GM12878 (cell line): ENCODE data around the gene CALN1. TPM values are rescaled to one million over a fixed set of nuclear protein-coding genes. Genes with fewer than 3 reads are reported as not detected.

Experiments
- ATAC-seq: fragments of 200-7000 bp; cut with Tn5 transposase; 3 replicates; pipeline ENCODE4 v1.9.1; 2020; ENCODE audit warnings: mild to moderate bottlenecking, moderate library complexity
- BruUV-seq: library from RNA; stranded (reverse); fragments of 400-500 nt; replicated peaks from 2 replicates; lab custom pipeline; 2021; lab: Mats Ljungman, UMichigan
- CTCF ChIA-PET: fragments of 300-600 bp; sonication (Branson Sonifier 250); formaldehyde crosslinking; extraction: SDS; loops from one replicate; lab custom pipeline; 2021; ENCODE audit warnings: inconsistent platforms; lab: Yijun Ruan, JAX
- POLR2A ChIA-PET: fragments of 350-600 bp; formaldehyde crosslinking; extraction: SDS; loops from one replicate; lab custom pipeline; 2021; ENCODE audit warnings: inconsistent platforms; lab: Charles Lee
- RAD21 ChIA-PET: fragments of 300-600 bp; sonication (Branson Sonifier 250); formaldehyde crosslinking; loops from one replicate; lab custom pipeline; 2023; ENCODE audit warnings: antibody characterized with exemption; ENCODE audit not compliant: unreplicated experiment; lab: Charles Lee
- SMC1A ChIA-PET: fragments of 300-600 bp; sonication (Branson Sonifier 250); formaldehyde crosslinking; loops from one replicate; lab custom pipeline; 2023; ENCODE audit not compliant: unreplicated experiment, uncharacterized antibody; lab: Charles Lee
- DNase-seq: peaks from one replicate; pipeline ENCODE4 v3.0.0-alpha.2; 2011; ENCODE audit warnings: low read depth, low spot score
- FAIRE-seq: peaks from 3 replicates; lab custom pipeline; 2011; peaks lifted over from hg19 to GRCh38; lab: Jason Lieb, UNC
- H2AFZ ChIP-seq: 2 replicates; pipeline ENCODE4 v1.6.0; 2011; ENCODE audit warnings: low read depth, low read length, control low read depth; ENCODE audit not compliant: control insufficient read depth
- H3K27ac ChIP-seq: 2 replicates; pipeline ENCODE4 v1.5.1; 2011; ENCODE audit warnings: control low read depth; ENCODE audit not compliant: control insufficient read depth, insufficient read depth
- H3K27me3 ChIP-seq, 2 experiments: replicated peaks in 1 of 2; 2 replicates each; pipeline versions ENCODE4 v1.6.0 to v1.6.1; 2011; ENCODE audit warnings: low read length in 1 of 2; ENCODE audit not compliant: control insufficient read depth in 2 of 2, insufficient read depth in 2 of 2
- H3K36me3 ChIP-seq, 2 experiments: 2 replicates each; pipeline ENCODE4 v1.5.1; 2011; ENCODE audit warnings: low read length in 1 of 2; ENCODE audit not compliant: control insufficient read depth in 2 of 2, insufficient read depth in 2 of 2
- H3K4me1 ChIP-seq: 2 replicates; pipeline ENCODE4 v1.6.1; 2011; ENCODE audit warnings: mild to moderate bottlenecking, low read length, moderate library complexity, mixed read lengths; ENCODE audit not compliant: control insufficient read depth, insufficient read depth
- H3K4me2 ChIP-seq: 2 replicates; pipeline ENCODE4 v1.6.0; 2011; ENCODE audit warnings: control low read depth; ENCODE audit not compliant: control insufficient read depth, insufficient read depth
- H3K4me3 ChIP-seq: fragments of 200-600 bp; sonication (generic); 2 replicates; pipeline ENCODE4 v1.5.1; 2016
- H3K79me2 ChIP-seq: 2 replicates; pipeline ENCODE4 v1.6.0; 2011; ENCODE audit warnings: low read length; ENCODE audit not compliant: control insufficient read depth, insufficient read depth
- H3K9ac ChIP-seq: 2 replicates; pipeline ENCODE4 v1.8.0; 2011; ENCODE audit warnings: low read length, control low read depth, mixed read lengths; ENCODE audit not compliant: control insufficient read depth, insufficient read depth
- H3K9me3 ChIP-seq: replicated peaks from 3 replicates; pipeline ENCODE4 v1.5.1; 2011; ENCODE audit warnings: mild to moderate bottlenecking, low read length; ENCODE audit not compliant: control insufficient read depth, insufficient read depth
- H4K20me1 ChIP-seq: 2 replicates; pipeline ENCODE4 v1.6.0; 2011; ENCODE audit not compliant: control insufficient read depth, insufficient read depth
- ASH2L ChIP-seq: fragments of 300-600, 200-600 bp; sonication (generic); IDR thresholded peaks from 2 replicates; pipeline ENCODE4 v1.6.1; 2017; ENCODE audit warnings: low read depth, mild to moderate bottlenecking, borderline replicate concordance
- ATF7 ChIP-seq: fragments of 450-650 bp; IDR thresholded peaks from 2 replicates; pipeline ENCODE4 v1.6.1; 2016; ENCODE audit warnings: low read depth, mild to moderate bottlenecking
- BHLHE40 ChIP-seq, 2 experiments: fragments of 450-650 bp in 1 of 2; IDR thresholded peaks; 2 replicates each; pipeline ENCODE4 v1.6.1; 2011 to 2017; ENCODE audit warnings: low read depth in 2 of 2, borderline replicate concordance in 1 of 2, improper control_type of control experiment in 1 of 2, low read length in 1 of 2, mild to moderate bottlenecking in 1 of 2
- NFYB ChIP-seq: IDR thresholded peaks from 2 replicates; pipeline ENCODE4 v1.6.1; 2011; ENCODE audit warnings: low read depth, mild to moderate bottlenecking, low read length, improper control_type of control experiment, moderate library complexity; ENCODE audit not compliant: insufficient read depth
- NR2F1 ChIP-seq: fragments of 450-650 bp; conservative IDR thresholded peaks from 2 replicates; pipeline ENCODE4 v1.6.1; 2017; ENCODE audit warnings: mild to moderate bottlenecking
- RFX5 ChIP-seq: IDR thresholded peaks from 2 replicates; pipeline ENCODE4 v1.6.1; 2011; ENCODE audit warnings: low read depth, low read length, improper control_type of control experiment
- WGBS: methylation state at CpG from one replicate; pipeline ENCODE4 v1.1.6; 2016; ENCODE audit warnings: low lambda C conversion rate; ENCODE audit not compliant: insufficient replicate concordance, insufficient coverage; ENCODE audit errors: missing lambda C conversion rate; 5-methylcytosine and 5-hydroxymethylcytosine counted together
- in situ Hi-C: fragments of 300-500 bp; cut with MboI; formaldehyde crosslinking; loops from 9 replicates; pipeline ENCODE4 v1.14.3; 2018; ENCODE audit warnings: mixed read lengths
- intact Hi-C: fragments of 100-400 bp; cut with micrococcal nuclease; formaldehyde crosslinking; loops from one replicate; pipeline ENCODE4 v1.14.2; 2022; ENCODE audit not compliant: unreplicated experiment
- polyA plus RNA-seq, 11 experiments: library from polyadenylated mRNA; depleted of rRNA in 4 of 11; unstranded in 6 of 11; stranded (reverse) in 5 of 11; fragments of >200 nt; fragmentation: Nextera tagmentation in 4 of 11; fragmentation: Illumina TruSeq in 1 of 11; extraction: Ambion mirVana in 4 of 11; extraction: Trizol in 1 of 11; gene quantifications; 1 replicate in 1 of 11; 2 replicates in 10 of 11; pipeline versions ENCODE4 v1.2.1 to v1.2.3, GENCODE V29; 2011 to 2016; ENCODE audit warnings: inconsistent platforms in 2 of 11, missing spikeins in 2 of 11, low read depth in 1 of 11
- total RNA-seq, 4 experiments: library from RNA; depleted of rRNA in 3 of 4; stranded (reverse); fragments of >200 nt in 3 of 4; fragmentation: Illumina TruSeq in 1 of 4; extraction: Trizol in 1 of 4; gene quantifications; 2 replicates each; pipeline versions ENCODE4 v1.2.1 to v1.2.3, GENCODE V29; 2013 to 2021

Gene CALN1
- total and polyA plus RNA-seq, 10 of the 15 experiments (the other 5 are each of a cell fraction or from before 2014, with no cell fraction given): 0.48 to 15.3 (median 1.6) TPM

DNA sequence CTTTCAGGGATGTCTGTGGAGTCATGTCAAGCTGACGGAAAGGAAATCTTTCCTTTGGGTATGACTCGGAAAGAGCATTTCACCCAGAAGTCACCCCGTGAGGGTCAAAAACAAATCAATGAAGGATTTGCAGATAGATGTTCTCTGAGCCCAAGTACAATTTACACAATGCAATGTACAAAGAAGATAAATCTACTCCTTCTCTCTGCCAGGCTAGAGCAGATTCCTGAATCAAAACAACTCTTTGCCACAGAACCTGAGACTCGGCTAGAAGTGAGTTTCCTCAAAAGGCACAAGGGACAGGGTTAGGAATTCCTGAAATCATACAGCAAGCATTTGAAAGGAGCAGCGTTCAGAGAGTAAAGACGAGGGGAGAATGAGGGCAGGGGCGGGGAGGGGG lies 34.0 kb upstream of the CALN1 start (continued):
- no peak for TF ChIP-seq ATF7
- TF ChIP-seq ASH2L: no peak
- no peak for TF ChIP-seq NFYB

DNA sequence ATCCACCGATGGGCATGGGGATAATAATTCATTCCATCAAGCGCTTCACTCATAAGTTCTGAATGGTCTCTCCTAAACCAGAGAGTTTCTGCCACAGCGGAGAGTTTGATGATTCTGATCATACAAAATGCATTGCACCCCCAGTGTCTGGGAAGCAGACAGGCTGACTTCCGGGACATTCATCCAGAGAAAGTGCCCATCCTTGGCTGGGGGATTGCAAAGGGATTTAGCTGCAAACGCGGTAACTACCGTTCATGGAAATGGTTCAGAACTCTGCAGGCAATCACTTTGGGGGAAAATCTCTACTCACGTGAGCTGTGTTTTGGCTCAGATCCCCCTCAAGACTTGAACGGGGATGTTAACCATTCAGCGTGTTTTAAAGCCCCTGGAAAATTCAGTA lies 33.4 kb upstream of the CALN1 start:
- 45% methylated on average over 10 of the region's 10 CpGs for WGBS
- Histone ChIP-seq H3K9ac (no peak overlapping the region), H3K4me3 (no peak overlapping the region), H3K27me3 (no peaks in the 10 kb centered on the region), H3K4me1 (no peaks in the 10 kb centered on the region)
- SMC1A ChIA-PET: no interaction called here
- no peak for ATAC-seq
- no peak for TF ChIP-seq ASH2L
- TF ChIP-seq, all 136 proteins: peak for 0
- DNase-seq: no peak
- H3K9me3 ChIP-seq: no peaks in the 10 kb centered on the region
- POLR2A ChIA-PET: no interaction called here
- H2AFZ ChIP-seq: no peak overlapping the region
- in situ Hi-C loops (no loop called here), intact Hi-C loops (no loop called here)
- BruUV-seq: no TSS peak
- H3K27ac ChIP-seq: no peak overlapping the region
- no peak for FAIRE-seq
- no peaks in the 10 kb centered on the region for H4K20me1 ChIP-seq
- no peaks in the 10 kb centered on the region for H3K36me3 ChIP-seq
- RAD21 ChIA-PET: no interaction called here
- no peak overlapping the region for H3K4me2 ChIP-seq
- H3K79me2 ChIP-seq: no peaks in the 10 kb centered on the region
- CTCF ChIA-PET: no interaction called here

DNA sequence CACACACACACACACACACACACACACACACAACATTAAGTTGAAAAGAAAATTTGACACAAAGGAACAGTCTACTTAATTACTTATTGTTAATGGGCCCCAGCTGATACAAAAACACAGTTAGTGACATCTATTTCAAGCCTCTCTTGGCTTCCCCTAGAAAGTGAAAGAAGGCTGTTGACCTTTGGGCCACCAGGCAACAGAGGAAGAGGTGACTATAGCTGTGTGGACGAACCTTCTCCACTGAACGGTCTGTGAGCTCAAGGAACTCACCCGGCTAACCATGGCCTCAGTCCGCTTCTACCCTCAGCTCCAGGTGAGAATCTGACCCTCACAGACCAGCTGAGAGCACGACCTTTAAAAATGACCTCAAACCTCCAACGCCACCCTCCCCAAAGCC lies 32.9 kb upstream of the CALN1 start:
- Histone ChIP-seq H3K9ac (no peak overlapping the region), H4K20me1 (no peaks in the 10 kb centered on the region), H3K36me3 (no peaks in the 10 kb centered on the region)
- peak; percentile 50 for ATAC-seq
- intact Hi-C loops: no loop called here
- no TSS peak for BruUV-seq
- TF ChIP-seq RFX5: no peak
- 0 out of 2 replicates have a peak, but pooled peaks have one; percentile 29 for TF ChIP-seq NR2F1
- no peak for TF ChIP-seq BHLHE40 (IDR thresholded peaks at IDR 0.05; ENCODE audit: borderline replicate concordance in 1 of 2, low read depth in 2 of 2, low read length in 1 of 2)
- TF ChIP-seq, all 136 proteins: peak for 1
- H3K4me3 ChIP-seq: no peak overlapping the region
- H3K4me1 ChIP-seq: no peaks in the 10 kb centered on the region
- SMC1A ChIA-PET: interaction anchor here (0.9 kb wide), 1 partner anchor 12 kb away, joined by 3 read pairs; no protein-coding TSS in a partner anchor
- RAD21 ChIA-PET: no interaction called here
- H3K79me2 ChIP-seq: no peaks in the 10 kb centered on the region
- 26% methylated on average over 6 of the region's 6 CpGs for WGBS
- no peak for FAIRE-seq
- no peaks in the 10 kb centered on the region for H3K9me3 ChIP-seq
- in situ Hi-C loops: no loop called here
- CTCF ChIA-PET: interaction anchor here (0.6 to 1.0 kb wide), 2 partner anchors 49 to 341 kb away, joined by 3 read pairs; no protein-coding TSS in a partner anchor
- H3K4me2 ChIP-seq: no peak overlapping the region
- POLR2A ChIA-PET: interaction anchor here (0.5 kb wide), 1 partner anchor 11 kb away, joined by 3 read pairs; no protein-coding TSS in a partner anchor
- no peak for DNase-seq
- H3K27me3 ChIP-seq: no peaks in the 10 kb centered on the region
- H2AFZ ChIP-seq: no peak overlapping the region
- H3K27ac ChIP-seq: no peak overlapping the region
